Activated T-helper 1 cell treated with Interleukin-2 at 50 U/mL for 16 hours (primary cell): Measurements from ENCODE around the gene REV1.

Source experiments
- DNase-seq: peaks from one replicate; pipeline ENCODE4 v3.0.0-alpha.2; 2020; ENCODE audit warnings: low read depth

Gene REV1

DNA sequence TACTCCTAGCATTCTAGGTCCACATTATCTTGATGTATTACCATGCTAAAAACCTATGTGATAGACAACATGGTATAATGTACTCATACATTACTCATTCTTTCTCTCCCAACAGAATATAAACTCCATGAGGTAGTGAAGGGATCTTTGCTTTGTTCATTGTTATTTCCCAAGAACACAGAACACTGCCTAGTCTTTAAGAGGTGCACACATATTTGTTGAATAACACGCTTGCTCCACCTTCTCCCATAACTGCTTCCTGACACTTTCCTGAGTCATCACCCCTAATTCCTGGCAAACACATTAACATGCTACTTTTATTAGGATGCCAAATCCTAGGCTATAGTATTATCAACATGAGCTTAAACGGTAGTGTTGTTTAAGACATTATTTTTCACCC lies 41.3 kb downstream of the REV1 start:
- DNase-seq = no peak

- DNase-seq = no peak
Observed at GRCh38 chr2:99445065-99445464, 44.8 kb downstream of the REV1 start.

DNA sequence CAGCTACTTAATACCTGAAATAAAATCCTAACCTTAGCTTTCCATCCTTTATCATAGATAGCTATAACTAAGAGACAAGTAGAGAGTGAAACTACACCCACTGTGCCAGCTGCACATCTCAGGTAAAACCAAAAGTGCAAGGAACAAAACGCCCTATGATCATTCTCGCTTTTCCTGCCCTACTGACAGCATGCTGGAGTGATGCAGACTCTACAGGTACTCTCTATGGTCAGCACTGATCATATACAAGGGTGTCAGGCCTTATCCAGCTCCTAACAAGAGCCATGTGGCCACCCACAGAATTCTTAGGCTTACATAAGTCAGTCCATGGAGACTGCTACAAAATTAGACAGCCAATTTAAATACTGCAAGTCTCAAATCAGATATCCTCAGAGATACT lies 45.6 kb downstream of the REV1 start:
- DNase-seq = no peak

GRCh38 chr2:99442837-99443236 lies 47.0 kb downstream of the REV1 start:
- no peak for DNase-seq

GRCh38 chr2:99439971-99440505 lies 49.8 kb downstream of the REV1 start:
- DNase-seq = no peak

GRCh38 chr2:99436874-99437273 lies 52.9 kb downstream of the REV1 start:
- no peak for DNase-seq

DNA sequence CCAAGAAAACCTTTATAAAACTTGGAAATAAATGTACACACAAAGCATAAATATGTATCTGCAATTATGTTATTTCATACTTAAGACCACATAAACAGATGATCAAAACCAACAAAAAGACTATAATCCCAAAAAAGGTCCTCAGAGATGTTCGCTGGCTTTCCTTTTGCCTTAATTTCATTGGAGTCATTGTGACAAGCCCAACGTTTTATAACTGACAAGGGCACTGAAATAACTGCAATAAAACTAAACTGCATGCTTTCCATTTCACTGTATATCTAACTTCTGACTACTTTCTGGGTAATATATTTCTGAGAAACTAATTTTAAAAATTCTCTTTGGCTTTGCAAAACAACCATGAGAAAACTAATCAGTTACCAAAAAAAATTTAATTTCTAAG lies 56.5 kb downstream of the REV1 start:
- DNase-seq = no peak

DNA sequence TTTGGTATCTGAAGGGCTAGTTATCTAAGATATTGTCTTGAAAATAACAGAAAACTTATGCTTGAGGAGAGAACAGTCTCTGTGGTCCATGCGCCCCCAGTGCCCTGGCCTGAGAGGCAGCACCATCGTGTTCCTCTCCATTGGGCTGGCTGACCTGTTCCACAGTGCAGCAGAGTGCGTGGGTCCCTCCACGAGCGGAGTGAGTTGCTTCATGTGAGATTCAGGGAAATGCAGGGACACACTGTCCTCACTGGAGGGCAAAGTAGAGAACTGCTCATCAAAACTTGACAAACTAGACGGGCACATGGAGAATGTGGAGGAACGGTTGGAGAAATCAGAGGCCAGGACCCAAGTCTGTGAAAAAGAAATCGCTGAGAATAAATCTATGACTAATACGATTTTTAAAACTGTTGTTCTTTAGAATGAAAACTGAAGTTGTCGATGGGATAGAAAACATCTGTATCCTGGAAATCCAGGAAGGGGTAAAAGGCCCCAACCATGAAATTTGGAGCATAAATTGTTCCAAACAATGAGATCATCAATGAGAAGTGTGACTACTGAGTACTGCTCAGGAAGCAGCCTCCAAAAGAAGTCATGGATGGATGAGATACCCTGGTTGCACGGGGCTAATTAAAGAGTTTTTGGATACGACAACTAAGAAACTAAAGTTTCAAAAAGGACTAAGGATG lies 58.1 kb downstream of the REV1 start:
- no peak for DNase-seq

- no peak for DNase-seq
Observed at GRCh38 chr2:99430614-99431291, 59.1 kb downstream of the REV1 start.

GRCh38 chr2:99425022-99425421 lies 64.8 kb downstream of the REV1 start:
- DNase-seq = no peak

- no peak for DNase-seq
Observed at GRCh38 chr2:99424371-99424770, 65.4 kb downstream of the REV1 start.

DNA sequence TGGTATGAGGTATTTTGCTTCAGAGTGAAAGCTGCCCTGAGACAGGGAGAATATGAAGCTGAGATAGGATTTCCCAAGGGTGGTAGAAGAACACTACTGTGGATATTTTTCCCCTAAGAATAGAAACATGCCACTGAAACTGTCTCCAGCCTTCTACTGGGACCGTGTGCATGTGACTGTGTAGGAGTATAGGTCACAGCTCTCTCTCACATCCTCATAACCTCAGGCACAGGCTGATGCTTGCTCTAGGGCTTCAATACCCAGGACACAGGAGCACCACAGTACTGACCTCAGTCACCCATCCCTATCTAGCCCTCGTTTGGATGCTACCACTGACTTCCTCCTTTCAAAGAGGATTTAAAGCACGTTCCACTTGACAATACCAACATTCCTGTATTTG lies 67.2 kb downstream of the REV1 start:
- no peak for DNase-seq

- no peak for DNase-seq
Observed at GRCh38 chr2:99421469-99421868, 68.3 kb downstream of the REV1 start.

DNA sequence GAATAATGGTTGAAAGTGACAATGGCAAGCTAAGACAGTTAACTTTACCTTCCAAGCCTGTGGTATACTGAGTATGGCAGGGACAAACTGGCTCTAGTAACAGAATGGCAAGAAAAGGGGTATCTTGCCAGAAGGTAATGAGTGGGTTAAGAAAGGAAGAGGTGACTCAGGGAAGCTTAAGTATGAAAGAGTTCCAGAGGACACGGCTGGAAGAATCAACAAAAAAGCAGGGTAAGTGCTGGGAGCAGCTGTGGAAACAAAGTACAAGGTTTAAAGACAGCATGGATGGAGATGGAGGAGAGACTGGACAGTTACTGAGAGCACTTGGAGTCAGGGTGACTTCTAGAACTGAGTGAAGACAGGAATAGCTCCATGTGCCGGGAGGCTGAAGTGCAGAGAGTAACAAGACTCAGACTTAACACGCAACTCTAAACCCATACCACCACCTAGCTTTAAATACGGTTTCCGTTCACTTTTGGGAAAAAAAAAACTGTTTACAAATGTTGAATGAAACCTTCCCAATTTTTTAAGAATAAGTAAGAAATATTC lies 69.0 kb downstream of the REV1 start:
- no peak for DNase-seq

- DNase-seq = no peak
Observed at GRCh38 chr2:99420031-99420430, 69.8 kb downstream of the REV1 start.

DNA sequence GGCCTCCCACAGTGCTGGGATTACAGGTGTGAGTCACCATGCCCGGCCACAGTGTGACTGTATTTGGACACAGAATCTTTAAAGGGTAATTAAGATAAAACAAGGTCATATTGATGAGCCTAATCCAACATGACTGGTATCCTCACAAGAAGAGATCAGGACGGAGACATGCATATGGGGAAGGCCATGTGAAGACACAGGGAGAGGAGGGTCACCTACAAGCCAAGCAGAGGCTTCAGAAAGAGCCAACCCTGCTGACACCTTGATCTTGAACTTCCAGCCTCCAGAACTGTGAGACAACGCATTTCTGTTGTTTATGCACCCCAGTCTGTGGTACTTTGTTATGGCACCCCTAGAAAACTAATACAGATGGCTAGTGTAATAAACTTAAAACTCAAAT lies 72.4 kb downstream of the REV1 start:
- DNase-seq = no peak

- DNase-seq = no peak
Observed at GRCh38 chr2:99414566-99414965, 75.3 kb downstream of the REV1 start.

- DNase-seq = no peak
Observed at GRCh38 chr2:99410276-99410675, 79.5 kb downstream of the REV1 start.

- DNase-seq = no peak
Observed at GRCh38 chr2:99406137-99406536, 83.7 kb downstream of the REV1 start.

GRCh38 chr2:99404797-99405669 lies 84.8 kb downstream of the REV1 start:
- no peak for DNase-seq

DNA sequence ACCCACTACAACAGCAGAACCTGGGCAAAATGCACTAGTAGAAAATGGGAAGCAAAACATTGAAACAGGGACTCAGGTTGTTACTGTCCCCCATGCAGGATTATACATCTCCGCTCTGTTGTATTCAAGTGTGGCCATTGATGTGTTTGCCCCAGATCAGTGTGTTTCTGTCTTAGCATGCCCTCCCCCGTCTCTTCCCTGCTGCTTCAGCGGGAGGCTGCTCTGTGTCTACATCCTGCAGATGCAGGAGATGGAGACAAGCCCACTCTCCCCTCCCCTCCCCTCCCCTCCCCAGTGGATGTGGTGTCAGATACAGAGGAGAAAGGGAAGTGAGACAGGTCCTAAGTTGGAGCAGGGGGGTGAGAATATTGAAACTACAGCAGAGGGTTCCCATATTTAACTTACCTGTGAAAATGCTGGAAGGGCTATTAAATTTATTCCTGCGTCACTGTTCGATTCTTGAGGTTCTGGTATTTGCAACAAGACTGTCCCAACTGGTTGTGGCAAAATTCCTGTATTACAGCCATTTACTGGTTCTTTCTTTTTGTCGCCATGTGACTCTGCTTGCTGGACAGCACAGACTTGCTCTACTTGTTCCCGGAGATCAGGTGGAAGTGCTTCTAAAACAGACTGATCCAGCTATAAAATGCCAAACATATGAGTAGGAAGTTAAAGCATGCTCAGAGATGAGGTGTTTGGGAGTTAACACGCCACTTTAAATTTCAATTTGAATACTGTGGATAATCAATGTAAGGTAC lies 85.6 kb downstream of the REV1 start:
- no peak for DNase-seq

DNA sequence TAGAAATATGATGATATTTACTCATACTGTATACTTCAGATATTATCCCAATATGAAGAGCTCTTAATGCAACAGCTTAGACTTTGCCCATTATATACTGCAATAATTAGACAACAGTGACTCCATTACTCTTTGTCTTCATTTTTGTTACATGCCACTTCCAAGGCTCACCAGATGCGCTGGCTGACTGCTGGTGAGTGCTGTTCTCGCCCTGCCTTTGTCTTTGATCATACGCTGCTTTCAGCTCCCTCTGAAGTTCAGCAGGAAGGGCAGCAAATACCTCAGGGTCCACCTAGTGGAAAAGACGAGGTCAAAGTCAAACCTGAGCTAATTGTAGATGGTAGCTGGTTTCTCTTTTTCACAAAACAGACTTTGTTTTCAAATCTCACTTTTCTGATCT lies 86.3 kb downstream of the REV1 start:
- no peak for DNase-seq
